IPS-18a (cell line): ENCODE measurements around the gene RNF144A.

Experiments used
- H3K27ac ChIP-seq: one replicate; pipeline ENCODE4 v1.5.1; 2013; ENCODE audit warnings: low read length
- H3K27me3 ChIP-seq: one replicate; pipeline ENCODE4 v1.6.1; 2013; ENCODE audit warnings: mild to moderate bottlenecking, low read length; ENCODE audit not compliant: control insufficient read depth, insufficient read depth
- H3K36me3 ChIP-seq: one replicate; pipeline ENCODE4 v1.6.1; 2013; ENCODE audit warnings: low read depth, low read length; ENCODE audit not compliant: control insufficient read depth
- H3K4me1 ChIP-seq: one replicate; pipeline ENCODE4 v1.6.1; 2013; ENCODE audit warnings: low read depth, low read length; ENCODE audit not compliant: control insufficient read depth
- H3K4me3 ChIP-seq: one replicate; pipeline ENCODE4 v1.5.1; 2013; ENCODE audit warnings: low read length
- H3K9ac ChIP-seq: one replicate; pipeline ENCODE4 v1.6.1; 2013; ENCODE audit warnings: mild to moderate bottlenecking, low read length, moderate library complexity
- H3K9me3 ChIP-seq: one replicate; pipeline ENCODE4 v1.6.1; 2013; ENCODE audit warnings: low read depth, low read length; ENCODE audit not compliant: control insufficient read depth

Gene RNF144A

DNA sequence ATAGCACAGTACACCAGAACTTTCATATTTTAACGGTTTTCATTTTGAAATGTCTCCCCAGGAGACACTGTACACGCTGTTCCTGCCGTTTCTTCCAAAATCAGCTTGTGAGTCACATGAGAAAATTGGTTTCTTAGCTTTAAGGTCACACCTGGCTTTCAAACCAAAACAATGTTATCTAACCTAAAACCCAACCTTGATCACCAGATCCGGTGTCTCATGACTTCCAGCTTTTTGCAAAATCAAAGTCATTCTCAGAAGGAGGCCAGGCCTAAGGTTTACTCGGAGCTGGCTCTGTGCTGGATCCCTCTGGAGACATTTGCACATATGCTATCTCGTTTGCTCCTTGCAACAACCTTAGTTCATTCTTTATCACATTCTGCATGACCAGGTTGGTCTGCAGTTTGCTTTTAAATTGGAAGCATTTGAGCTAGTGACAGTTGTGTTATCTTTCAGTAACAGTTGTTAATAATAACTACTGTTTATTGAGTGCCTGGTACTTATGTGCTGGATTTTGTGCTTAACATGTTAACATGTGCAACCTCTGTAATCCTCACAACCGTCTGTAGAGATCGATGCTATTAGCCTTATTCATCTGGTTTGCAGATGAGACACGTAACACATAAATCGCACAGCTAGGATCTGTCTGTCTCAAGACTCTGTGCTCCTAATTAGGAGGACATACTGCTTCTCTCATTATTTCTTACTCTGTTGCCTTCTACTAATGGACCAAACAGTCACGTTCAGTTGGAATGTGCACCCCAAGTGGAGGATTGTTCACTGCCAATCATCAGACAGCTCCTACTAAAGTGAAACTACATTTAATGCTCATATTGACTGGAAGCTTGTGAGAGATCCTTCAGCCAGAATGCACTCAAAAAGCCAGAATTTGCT is 105.5 kb downstream of the RNF144A start:
- Histone ChIP-seq H3K9ac (no peak overlapping the region), H3K36me3 (peaks cover 9% of the 10 kb centered on the region), H3K27ac (no peak overlapping the region), H3K9me3 (no peaks in the 10 kb centered on the region), H3K27me3 (no peaks in the 10 kb centered on the region), H3K4me3 (no peak overlapping the region), H3K4me1 (peaks cover 3% of the 10 kb centered on the region)

DNA sequence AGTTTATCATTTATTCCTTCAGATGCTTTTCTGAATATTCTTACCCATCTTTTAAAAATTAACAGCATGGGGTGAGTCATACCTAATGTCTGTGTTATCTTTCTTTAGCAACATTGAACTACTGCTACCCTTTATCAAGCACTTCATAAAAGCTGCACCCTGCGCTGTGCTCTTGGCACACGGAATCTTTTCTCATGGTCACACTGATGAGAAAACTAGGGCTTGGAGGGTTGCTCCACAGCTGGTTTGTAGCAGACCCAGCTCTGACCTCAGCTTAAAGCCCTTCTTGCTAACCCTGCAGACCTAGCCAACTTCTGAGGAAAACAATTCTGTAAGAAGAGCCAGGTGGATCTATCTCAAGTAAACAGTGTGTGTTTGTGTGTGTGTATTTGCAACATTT is 106.3 kb downstream of the RNF144A start:
- Histone ChIP-seq H3K27me3 (no peaks in the 10 kb centered on the region), H3K9me3 (no peaks in the 10 kb centered on the region), H3K4me1 (no peaks in the 10 kb centered on the region), H3K9ac (no peak overlapping the region), H3K36me3 (peaks cover 9% of the 10 kb centered on the region), H3K27ac (no peak overlapping the region), H3K4me3 (no peak overlapping the region)

DNA sequence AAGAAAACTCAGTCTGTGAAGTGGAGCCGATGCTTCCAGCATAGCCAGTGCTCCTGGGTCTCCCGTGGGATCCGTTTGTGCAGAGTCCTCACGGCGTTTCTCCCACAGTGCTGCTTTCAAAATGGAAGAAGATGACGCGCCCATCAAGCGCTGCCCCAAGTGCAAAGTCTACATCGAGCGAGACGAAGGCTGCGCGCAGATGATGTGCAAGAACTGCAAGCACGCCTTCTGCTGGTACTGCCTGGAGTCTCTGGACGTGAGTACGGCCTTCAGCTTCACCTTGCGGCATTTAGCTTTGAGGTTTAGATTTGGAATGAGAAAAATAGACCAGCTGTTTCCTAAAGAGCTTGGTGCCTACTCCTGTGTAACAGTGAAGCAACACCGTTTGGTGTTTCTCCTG is 107.0 kb downstream of the RNF144A start:
- no peak overlapping the region for H3K9ac ChIP-seq
- H3K27ac ChIP-seq: no peak overlapping the region
- H3K4me3 ChIP-seq: no peak overlapping the region
- no peaks in the 10 kb centered on the region for H3K4me1 ChIP-seq
- no peaks in the 10 kb centered on the region for H3K9me3 ChIP-seq
- no peaks in the 10 kb centered on the region for H3K27me3 ChIP-seq
- H3K36me3 ChIP-seq: peaks cover 9% of the 10 kb centered on the region

DNA sequence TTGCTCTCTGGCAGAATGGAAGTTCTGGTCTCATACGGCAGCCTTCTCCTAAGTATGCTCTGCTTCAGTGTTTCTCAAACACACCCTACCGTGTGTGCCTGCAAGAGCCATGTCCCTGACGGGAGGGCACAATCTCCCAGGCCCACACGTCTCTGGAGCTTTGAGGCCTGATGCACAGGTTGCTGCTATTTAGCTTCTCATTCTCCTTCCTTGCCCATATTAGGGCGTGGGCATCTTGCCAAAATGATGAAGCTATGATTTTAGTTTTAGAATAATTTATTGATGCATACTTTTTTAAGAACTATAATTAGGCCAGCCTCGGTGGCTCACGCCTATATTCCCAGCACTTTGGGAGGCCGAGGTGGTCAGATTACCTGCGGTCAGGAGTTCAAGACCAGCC is 107.9 kb downstream of the RNF144A start:
- H3K27ac ChIP-seq: no peak overlapping the region
- no peaks in the 10 kb centered on the region for H3K4me1 ChIP-seq
- H3K9ac ChIP-seq: no peak overlapping the region
- H3K9me3 ChIP-seq: no peaks in the 10 kb centered on the region
- no peaks in the 10 kb centered on the region for H3K27me3 ChIP-seq
- H3K36me3 ChIP-seq: peaks cover 9% of the 10 kb centered on the region
- H3K4me3 ChIP-seq: no peak overlapping the region

DNA sequence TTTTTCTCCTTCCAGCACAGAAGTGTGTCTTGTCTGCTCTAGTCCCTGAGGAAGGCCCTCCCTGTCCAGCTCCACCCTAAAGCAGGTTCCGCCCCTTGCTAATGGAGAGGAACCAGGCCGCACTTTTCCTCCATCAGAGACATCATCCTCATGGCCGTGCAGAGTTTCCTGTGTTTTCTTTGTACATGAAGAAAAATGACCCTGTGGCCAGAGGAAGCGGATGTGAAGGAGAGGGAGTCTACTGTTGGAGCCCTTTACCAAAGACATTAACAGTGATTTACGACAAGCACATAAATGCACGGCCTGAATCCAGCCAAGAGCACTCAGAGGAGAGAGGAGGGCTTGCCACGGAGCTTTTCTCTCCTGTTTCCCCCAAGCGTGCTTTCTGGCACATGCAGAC is 109.5 kb downstream of the RNF144A start:
- no peak overlapping the region for H3K4me3 ChIP-seq
- H3K9ac ChIP-seq: no peak overlapping the region
- H3K27ac ChIP-seq: no peak overlapping the region
- peaks cover 7% of the 10 kb centered on the region for H3K36me3 ChIP-seq
- H3K9me3 ChIP-seq: no peaks in the 10 kb centered on the region
- H3K27me3 ChIP-seq: no peaks in the 10 kb centered on the region
- no peaks in the 10 kb centered on the region for H3K4me1 ChIP-seq

DNA sequence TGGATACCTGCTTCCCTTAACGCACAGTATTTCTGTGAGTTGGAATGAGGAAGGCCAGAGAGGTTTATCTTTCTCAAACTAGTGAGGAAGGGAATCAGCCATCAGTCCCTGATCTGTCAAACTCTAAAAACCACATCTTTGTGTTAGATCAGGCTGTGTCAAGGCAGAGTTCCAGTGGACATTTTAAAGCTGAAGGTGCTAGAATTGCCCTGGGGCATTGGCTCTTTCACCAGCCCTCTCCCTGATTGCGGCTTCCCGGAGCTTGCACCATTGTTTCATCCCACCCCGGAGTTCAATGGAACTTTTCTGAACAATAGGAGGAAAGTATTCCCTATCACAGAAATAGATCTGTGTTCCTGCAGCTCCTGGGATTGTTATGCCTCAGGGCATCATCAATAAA is 110.2 kb downstream of the RNF144A start:
- peaks cover 7% of the 10 kb centered on the region for H3K36me3 ChIP-seq
- no peaks in the 10 kb centered on the region for H3K4me1 ChIP-seq
- no peak overlapping the region for H3K4me3 ChIP-seq

DNA sequence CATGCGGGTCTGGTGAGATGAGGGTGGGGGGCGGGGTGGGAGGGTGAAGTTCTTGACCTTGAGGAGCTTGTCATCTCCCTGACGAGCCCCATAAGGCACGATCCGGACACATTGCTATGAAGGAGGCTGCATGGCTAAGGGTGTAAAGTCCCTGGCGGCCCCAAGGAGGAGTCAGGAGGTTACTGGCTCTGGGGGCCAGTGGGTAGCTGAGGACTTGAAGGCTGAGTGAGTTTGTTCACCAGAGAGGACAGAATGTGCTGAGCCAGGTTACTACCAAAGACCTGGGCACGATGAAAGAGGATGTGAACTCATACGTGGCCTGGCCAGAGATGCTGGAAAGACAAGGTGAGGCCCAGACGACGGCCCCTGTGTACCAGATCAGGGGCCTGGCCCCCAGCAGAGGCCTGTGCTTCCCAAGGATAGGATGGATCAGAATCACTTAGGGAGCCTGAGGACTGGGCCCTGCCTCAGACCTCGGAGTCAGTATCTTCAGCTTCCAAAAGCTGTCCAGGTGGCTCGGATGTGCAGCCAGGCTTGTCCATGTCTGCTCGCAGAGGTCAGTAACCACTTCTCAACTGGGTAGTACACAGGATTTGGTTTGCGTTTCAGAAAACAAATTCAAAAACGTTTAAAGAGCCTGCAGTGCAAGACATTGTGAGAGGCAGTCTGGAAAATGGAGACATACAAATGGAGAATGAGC is 110.9 kb downstream of the RNF144A start:
- Histone ChIP-seq H3K27me3 (no peaks in the 10 kb centered on the region), H3K27ac (no peak overlapping the region), H3K36me3 (peaks cover 12% of the 10 kb centered on the region), H3K4me1 (no peaks in the 10 kb centered on the region), H3K9me3 (no peaks in the 10 kb centered on the region), H3K9ac (no peak overlapping the region), H3K4me3 (no peak overlapping the region)

More for the DNA sequence above, 110.2 kb downstream of the RNF144A start:
- no peaks in the 10 kb centered on the region for H3K9me3 ChIP-seq
- no peaks in the 10 kb centered on the region for H3K27me3 ChIP-seq
- H3K27ac ChIP-seq: no peak overlapping the region
- no peak overlapping the region for H3K9ac ChIP-seq

DNA sequence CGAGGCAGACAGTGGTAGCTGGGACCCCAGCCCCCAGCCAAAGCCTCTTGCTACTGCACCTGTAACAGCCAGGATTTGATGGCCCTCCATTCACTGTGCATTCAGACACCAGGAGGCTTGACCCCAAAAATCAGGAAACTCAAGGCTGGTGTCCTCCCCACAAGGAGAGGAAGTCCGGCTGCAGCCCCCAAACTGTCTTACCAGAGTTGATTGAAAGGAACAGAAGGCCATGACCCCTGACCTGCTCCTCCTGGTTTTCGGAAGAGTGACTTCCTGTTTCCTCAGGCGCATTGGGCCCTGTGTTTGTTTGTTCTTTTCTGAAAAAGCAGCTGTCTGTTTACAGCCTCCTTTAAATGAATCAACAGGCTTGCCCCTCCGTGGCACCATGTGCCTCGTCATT is 111.6 kb downstream of the RNF144A start:
- Histone ChIP-seq H3K9me3 (no peaks in the 10 kb centered on the region), H3K36me3 (peaks cover 7% of the 10 kb centered on the region), H3K4me1 (no peaks in the 10 kb centered on the region), H3K9ac (no peak overlapping the region), H3K4me3 (no peak overlapping the region), H3K27me3 (no peaks in the 10 kb centered on the region), H3K27ac (no peak overlapping the region)

DNA sequence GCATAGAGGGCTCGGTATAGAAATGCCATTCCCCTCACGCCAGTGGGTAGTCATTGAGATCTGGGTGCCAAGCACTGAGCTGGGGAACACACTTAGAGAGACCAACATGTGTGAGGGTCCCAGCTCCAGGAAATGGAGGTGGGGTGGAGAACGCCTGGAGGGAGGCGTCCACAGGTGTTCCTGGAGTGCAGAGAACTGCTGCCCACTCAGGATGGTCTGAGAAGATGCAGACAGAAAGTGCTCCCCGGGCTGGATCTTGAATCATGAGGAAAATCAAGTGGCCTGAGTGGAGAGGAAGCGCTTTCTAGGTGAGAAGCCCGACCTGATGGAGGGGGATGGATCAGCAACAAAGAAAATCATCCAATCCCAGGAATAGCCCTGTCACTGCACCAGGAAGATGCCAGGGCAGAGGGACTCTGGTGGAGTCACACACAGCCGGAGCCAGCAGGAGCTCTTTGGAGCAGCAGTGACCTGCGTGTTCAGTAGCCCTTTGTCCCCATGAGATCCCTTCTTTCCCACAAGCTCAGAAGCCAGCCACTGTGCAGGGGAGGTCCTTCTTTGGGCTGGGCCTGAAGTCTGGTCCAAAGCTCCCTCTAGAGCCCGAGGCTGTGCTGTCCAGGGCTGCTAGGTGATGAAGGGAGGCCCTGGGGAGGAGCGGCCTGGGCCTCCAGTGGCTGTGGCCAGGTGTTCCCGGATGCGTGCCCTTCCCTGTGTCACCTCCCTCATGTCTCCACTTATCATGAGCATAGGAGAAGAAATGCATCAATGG is 112.3 kb downstream of the RNF144A start:
- H3K36me3 ChIP-seq: peaks cover 7% of the 10 kb centered on the region
- no peak overlapping the region for H3K27ac ChIP-seq
- no peaks in the 10 kb centered on the region for H3K9me3 ChIP-seq
- no peaks in the 10 kb centered on the region for H3K27me3 ChIP-seq
- no peaks in the 10 kb centered on the region for H3K4me1 ChIP-seq
- H3K9ac ChIP-seq: no peak overlapping the region
- no peak overlapping the region for H3K4me3 ChIP-seq

DNA sequence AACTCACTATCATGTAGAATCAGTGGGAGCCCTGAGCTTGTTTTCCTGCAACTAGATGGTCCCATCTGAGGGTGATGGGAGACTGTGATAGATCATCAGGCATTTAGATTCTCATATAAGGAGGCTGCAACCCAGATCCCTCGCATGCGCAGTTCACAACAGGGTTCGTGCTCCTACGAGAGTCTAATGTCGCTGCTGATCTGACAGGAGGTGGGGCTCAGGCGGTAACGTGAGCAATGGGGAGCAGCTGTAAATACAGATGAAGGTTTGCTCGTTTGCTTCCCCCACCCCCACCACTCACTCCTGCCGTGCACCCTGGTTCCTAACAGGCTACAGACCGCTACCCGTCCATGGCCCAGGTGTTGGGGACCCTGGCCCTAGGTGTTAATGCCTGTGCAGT is 113.6 kb downstream of the RNF144A start:
- Histone ChIP-seq H3K4me1 (no peaks in the 10 kb centered on the region), H3K4me3 (no peak overlapping the region), H3K9me3 (no peaks in the 10 kb centered on the region), H3K27ac (no peak overlapping the region), H3K36me3 (peaks cover 7% of the 10 kb centered on the region), H3K9ac (no peak overlapping the region), H3K27me3 (no peaks in the 10 kb centered on the region)

DNA sequence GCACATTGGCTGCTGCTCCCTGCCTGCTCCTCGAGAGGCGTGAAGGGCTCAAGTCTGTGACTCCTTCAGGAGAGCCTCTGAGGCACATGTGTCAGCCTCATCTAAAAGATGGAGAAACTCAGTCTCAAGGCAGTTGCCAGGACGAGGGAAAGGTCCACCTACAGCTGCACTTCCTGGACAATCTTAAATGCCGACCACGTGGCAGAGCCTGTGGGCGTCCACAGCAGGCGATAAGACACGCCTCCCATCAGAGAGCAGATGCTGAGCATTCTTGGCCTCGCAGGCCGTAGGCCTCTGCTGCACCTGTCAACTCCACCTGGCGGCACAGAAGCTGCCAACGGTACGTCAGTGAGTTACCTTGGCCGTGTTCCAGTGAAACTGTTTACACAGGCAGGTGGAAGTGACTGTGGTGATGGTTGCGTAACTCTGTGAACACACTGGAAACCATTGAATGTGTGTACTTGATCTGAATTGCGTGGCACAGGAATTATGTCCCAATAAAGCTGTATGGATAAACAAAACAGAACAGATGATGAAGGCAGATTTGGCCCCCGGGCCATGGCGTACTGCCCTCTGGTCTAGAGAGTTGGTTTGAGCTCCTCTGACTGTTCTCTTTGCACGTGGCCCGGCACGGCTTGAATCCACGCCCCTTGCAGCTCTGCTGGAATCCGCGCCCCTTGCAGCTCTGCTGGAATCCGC is 114.5 kb downstream of the RNF144A start:
- Histone ChIP-seq H3K27me3 (no peaks in the 10 kb centered on the region), H3K27ac (no peak overlapping the region)

More for the DNA sequence above, 114.5 kb downstream of the RNF144A start:
- H3K4me1 ChIP-seq: no peaks in the 10 kb centered on the region
- H3K9ac ChIP-seq: no peak overlapping the region
- H3K4me3 ChIP-seq: no peak overlapping the region
- H3K36me3 ChIP-seq: peaks cover 7% of the 10 kb centered on the region
- H3K9me3 ChIP-seq: no peaks in the 10 kb centered on the region
